Epithelial cell of proximal tubule (primary cell): ENCODE measurements around the gene SDCCAG8. TPM values are rescaled to one million over a fixed set of nuclear protein-coding genes. Genes with fewer than 3 reads are reported as not detected.

ENCODE experiments used
- DNase-seq: peaks from one replicate; pipeline ENCODE4 v3.0.0-alpha.2; 2011; ENCODE audit warnings: low read depth
- H3K4me3 ChIP-seq: 2 replicates; pipeline ENCODE4 v1.5.1; 2011; ENCODE audit warnings: low read depth, mild to moderate bottlenecking, low read length
- CTCF ChIP-seq: conservative IDR thresholded peaks from 2 replicates; pipeline ENCODE4 v1.5.1; 2012; ENCODE audit warnings: low read depth, mild to moderate bottlenecking, low read length
- total RNA-seq: library from RNA; depleted of rRNA; stranded (reverse); fragments of >200 nt; gene quantifications from 2 replicates; pipeline ENCODE4 v1.2.3, GENCODE V29; 2015

The SDCCAG8 gene
- total RNA-seq, 1 donor from 2014 or later, result 86.9 TPM

GRCh38 chr1:243421784-243422183 is 165.9 kb downstream of the SDCCAG8 start:
- no peak for TF ChIP-seq CTCF
- H3K4me3 ChIP-seq, result peak overlapping the region; percentile 48
- peak; percentile 32 for DNase-seq

- TF ChIP-seq CTCF, result no peak
- H3K4me3 ChIP-seq, result no peak overlapping the region
- no peak for DNase-seq
Measured at GRCh38 chr1:243422362-243422761, 166.5 kb downstream of the SDCCAG8 start.

GRCh38 chr1:243428084-243428483 is 172.2 kb downstream of the SDCCAG8 start:
- H3K4me3 ChIP-seq, result no peak overlapping the region
- no peak for DNase-seq
- no peak for TF ChIP-seq CTCF

GRCh38 chr1:243428617-243429342 is 172.9 kb downstream of the SDCCAG8 start:
- TF ChIP-seq CTCF, result no peak
- DNase-seq, result no peak
- H3K4me3 ChIP-seq, result no peak overlapping the region

GRCh38 chr1:243431591-243431990 is 175.8 kb downstream of the SDCCAG8 start:
- TF ChIP-seq CTCF, result no peak
- H3K4me3 ChIP-seq, result no peak overlapping the region

GRCh38 chr1:243432136-243432535 is 176.3 kb downstream of the SDCCAG8 start:
- DNase-seq, result no peak
- no peak overlapping the region for H3K4me3 ChIP-seq
- no peak for TF ChIP-seq CTCF

More at GRCh38 chr1:243431591-243431990, 175.8 kb downstream of the SDCCAG8 start:
- DNase-seq, result no peak
